ENCODE results near the gene CREB3L2. TPM values are rescaled to one million over a fixed set of nuclear protein-coding genes. Genes with fewer than 3 reads are reported as not detected.
"Not testable (repeated sequence)": the region's sequence is repeated elsewhere in the genome, so short reads cannot be mapped to it uniquely, and the experiment has no call there.

Gene CREB3L2
- total RNA-seq, 1 donor from 2014 or later = 50.6 TPM

GRCh38 chr7:137983323-137984008 lies 18.4 kb downstream of the CREB3L2 start:
- Mint-ChIP-seq H3K36me3 (ENCODE audit: low read depth, unreplicated experiment) (peaks cover 25% of the 10 kb centered on the region), H3K27ac (ENCODE audit: unreplicated experiment) (no peak overlapping the region), H3K9me3 (ENCODE audit: unreplicated experiment) (no peaks in the 10 kb centered on the region), H3K27me3 (ENCODE audit: unreplicated experiment) (peaks cover 3% of the 10 kb centered on the region), H3K4me1 (ENCODE audit: unreplicated experiment) (peaks cover 27% of the 10 kb centered on the region), H3K4me3 (ENCODE audit: unreplicated experiment) (no peak overlapping the region)
- TF ChIP-seq, protein P1, sequence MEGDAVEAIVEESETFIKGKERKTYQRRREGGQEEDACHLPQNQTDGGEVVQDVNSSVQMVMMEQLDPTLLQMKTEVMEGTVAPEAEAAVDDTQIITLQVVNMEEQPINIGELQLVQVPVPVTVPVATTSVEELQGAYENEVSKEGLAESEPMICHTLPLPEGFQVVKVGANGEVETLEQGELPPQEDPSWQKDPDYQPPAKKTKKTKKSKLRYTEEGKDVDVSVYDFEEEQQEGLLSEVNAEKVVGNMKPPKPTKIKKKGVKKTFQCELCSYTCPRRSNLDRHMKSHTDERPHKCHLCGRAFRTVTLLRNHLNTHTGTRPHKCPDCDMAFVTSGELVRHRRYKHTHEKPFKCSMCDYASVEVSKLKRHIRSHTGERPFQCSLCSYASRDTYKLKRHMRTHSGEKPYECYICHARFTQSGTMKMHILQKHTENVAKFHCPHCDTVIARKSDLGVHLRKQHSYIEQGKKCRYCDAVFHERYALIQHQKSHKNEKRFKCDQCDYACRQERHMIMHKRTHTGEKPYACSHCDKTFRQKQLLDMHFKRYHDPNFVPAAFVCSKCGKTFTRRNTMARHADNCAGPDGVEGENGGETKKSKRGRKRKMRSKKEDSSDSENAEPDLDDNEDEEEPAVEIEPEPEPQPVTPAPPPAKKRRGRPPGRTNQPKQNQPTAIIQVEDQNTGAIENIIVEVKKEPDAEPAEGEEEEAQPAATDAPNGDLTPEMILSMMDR (IDR thresholded peaks at IDR 0.05; ENCODE audit: unreplicated experiment) = no peak
- DNase-seq (ENCODE audit: low spot score) = no peak

DNA sequence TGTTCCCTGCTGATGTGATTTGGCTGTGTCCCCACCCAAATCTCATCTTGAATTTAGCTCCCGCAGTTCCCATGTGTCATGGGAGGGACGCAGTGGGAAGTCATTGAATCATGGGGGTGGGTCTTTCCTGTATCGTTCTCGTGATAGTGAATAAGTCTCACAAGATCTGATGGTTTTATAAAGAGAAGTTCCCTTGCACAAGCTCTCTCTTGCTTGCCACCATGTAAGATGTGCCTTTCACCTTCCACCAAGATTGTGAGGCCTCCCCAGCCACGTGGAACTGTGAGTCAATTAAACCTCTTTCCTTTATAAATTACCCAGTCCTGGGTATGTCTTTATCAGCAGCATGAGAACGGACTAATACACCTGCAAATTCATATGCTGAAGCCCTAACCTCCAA lies 19.5 kb downstream of the CREB3L2 start:
- H3K9me3 Mint-ChIP-seq (ENCODE audit: unreplicated experiment); H3K27ac Mint-ChIP-seq (ENCODE audit: unreplicated experiment); H3K4me3 Mint-ChIP-seq (ENCODE audit: unreplicated experiment); H3K27me3 Mint-ChIP-seq (ENCODE audit: unreplicated experiment); DNase-seq (ENCODE audit: low spot score): not testable (repeated sequence)
- peaks cover 28% of the 10 kb centered on the region for H3K36me3 Mint-ChIP-seq (ENCODE audit: low read depth, unreplicated experiment)
- H3K4me1 Mint-ChIP-seq (ENCODE audit: unreplicated experiment) = peaks cover 19% of the 10 kb centered on the region

- Mint-ChIP-seq H3K4me1 (ENCODE audit: unreplicated experiment) (peaks cover 12% of the 10 kb centered on the region), H3K27ac (ENCODE audit: unreplicated experiment) (no peak overlapping the region), H3K4me3 (ENCODE audit: unreplicated experiment) (no peak overlapping the region), H3K9me3 (ENCODE audit: unreplicated experiment) (no peaks in the 10 kb centered on the region), H3K36me3 (ENCODE audit: low read depth, unreplicated experiment) (peaks cover 28% of the 10 kb centered on the region), H3K27me3 (ENCODE audit: unreplicated experiment) (peaks cover 4% of the 10 kb centered on the region)
- TF ChIP-seq, protein P1 (IDR thresholded peaks at IDR 0.05; ENCODE audit: unreplicated experiment) = no peak
- DNase-seq (ENCODE audit: low spot score) = no peak
Observed at GRCh38 chr7:137981668-137982067, 20.2 kb downstream of the CREB3L2 start.

DNA sequence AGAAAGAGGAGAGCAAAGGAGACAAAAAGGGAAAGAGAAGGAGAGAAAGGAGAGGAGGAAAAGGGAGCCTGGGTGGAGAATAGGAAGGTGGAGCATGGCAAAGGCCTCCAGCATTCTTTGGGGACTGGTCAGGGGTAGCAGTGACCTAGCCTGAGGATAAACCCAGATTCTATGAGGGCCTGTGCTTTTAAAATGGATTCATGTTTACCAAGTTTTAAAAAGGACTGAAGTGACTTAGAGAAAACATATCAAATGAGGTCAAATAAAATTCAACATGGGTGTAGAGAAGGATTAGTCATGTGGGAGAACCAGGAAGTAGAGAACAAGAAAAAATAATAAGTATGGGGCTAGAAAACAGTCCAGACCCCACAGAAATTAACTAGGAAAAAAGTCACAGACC lies 20.7 kb downstream of the CREB3L2 start:
- H3K27ac Mint-ChIP-seq (ENCODE audit: unreplicated experiment) = no peak overlapping the region
- H3K4me1 Mint-ChIP-seq (ENCODE audit: unreplicated experiment) = peaks cover 8% of the 10 kb centered on the region
- DNase-seq (ENCODE audit: low spot score) = no peak
- peaks cover 4% of the 10 kb centered on the region for H3K27me3 Mint-ChIP-seq (ENCODE audit: unreplicated experiment)
- no peak overlapping the region for H3K4me3 Mint-ChIP-seq (ENCODE audit: unreplicated experiment)
- H3K9me3 Mint-ChIP-seq (ENCODE audit: unreplicated experiment) = no peaks in the 10 kb centered on the region
- TF ChIP-seq, protein P1 (IDR thresholded peaks at IDR 0.05; ENCODE audit: unreplicated experiment) = no peak
- peaks cover 31% of the 10 kb centered on the region for H3K36me3 Mint-ChIP-seq (ENCODE audit: low read depth, unreplicated experiment)

DNA sequence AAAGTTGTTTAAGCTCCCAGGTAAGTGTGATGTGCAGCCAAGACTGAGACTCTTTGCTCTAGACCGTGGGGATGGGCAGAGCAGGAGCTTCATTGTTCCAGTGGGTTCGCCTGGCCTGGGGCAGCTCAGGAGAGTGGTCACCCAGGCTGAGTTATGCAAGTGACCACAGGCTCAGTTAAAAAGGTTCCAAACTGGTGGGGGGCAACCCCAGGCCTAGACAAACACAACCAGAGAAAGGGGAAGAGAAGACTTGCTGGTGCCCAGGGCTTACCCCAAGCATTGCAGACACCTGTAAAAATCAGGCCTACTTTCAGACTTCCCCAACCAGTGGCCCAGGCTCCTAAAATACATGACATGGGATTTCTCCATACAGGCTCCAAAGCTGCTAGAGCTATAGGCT lies 21.6 kb downstream of the CREB3L2 start:
- Mint-ChIP-seq H3K9me3 (ENCODE audit: unreplicated experiment) (no peaks in the 10 kb centered on the region), H3K4me3 (ENCODE audit: unreplicated experiment) (no peak overlapping the region), H3K36me3 (ENCODE audit: low read depth, unreplicated experiment) (peaks cover 32% of the 10 kb centered on the region), H3K4me1 (ENCODE audit: unreplicated experiment) (peaks cover 5% of the 10 kb centered on the region), H3K27me3 (ENCODE audit: unreplicated experiment) (peaks cover 4% of the 10 kb centered on the region), H3K27ac (ENCODE audit: unreplicated experiment) (no peak overlapping the region)
- TF ChIP-seq, protein P1 (IDR thresholded peaks at IDR 0.05; ENCODE audit: unreplicated experiment) = no peak
- DNase-seq (ENCODE audit: low spot score) = no peak
